SW 1271 (cell line): Measurements from ENCODE around the gene P3H3.
"Not testable (repeated sequence)": the region's sequence is repeated elsewhere in the genome, so short reads cannot be mapped to it uniquely, and the experiment has no call there.

Source experiments
- DNase-seq, 2 experiments: peaks; one replicate each; lab custom pipeline; 2025; lab: John Stamatoyannopoulos, UW

The P3H3 gene

DNA sequence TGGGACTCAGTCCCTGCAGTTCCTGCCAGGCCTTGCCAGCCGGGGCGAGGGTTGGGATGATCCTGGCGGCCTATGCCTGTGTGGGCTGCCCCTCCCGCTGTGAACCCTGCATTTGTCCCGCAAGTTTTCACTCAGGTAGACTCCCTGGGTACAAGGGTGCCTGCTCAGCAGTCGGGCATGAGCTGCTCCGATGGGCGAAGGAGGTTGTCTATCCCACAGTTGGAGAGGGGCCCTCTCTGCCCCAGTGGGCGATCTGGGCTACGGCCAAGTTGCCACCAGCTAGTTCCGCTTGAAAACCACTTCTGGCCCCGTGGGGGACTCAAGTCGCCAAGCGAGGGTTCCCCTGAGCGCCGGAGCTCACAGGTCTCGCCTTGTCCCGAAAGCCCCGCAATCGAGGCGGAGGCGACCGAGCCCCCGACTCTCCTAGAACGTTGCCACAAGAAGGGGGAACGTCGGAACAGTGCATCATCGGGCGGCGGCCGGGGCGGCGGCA, 38.8 kb downstream of the P3H3 start:
- DNase-seq: no peak

DNA sequence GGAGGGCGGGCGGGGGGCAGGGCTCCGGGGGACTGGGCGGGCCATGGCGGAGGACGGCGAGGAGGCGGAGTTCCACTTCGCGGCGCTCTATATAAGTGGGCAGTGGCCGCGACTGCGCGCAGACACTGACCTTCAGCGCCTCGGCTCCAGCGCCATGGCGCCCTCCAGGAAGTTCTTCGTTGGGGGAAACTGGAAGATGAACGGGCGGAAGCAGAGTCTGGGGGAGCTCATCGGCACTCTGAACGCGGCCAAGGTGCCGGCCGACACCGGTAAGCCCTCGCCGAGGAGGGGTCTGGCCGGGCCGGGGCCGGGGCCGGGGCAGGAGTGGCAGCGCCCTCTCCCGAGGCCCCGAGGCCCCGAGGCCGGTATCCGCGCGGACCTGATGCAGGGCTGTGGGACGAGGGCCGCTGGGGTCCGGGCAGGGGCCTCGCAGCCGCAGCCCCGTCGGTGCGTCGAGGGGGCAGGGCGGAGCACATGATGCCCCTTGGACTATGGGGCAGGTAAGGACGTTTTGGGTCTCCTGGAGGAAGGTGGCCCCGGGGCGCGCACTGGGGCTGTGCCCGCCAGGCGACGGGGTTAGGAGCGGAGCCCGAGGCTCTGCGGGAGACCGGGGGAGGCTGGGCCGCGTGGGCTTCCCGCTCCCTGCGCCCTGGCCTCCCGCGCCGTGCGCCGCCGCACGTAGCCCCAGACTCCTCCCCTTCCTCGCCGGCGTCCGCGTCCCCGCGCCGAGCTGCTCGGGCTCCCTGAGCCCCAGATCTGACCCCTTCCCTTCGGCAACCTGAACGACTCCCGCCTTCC, 39.4 kb downstream of the P3H3 start, which contains the start of gene TPI1:
Gene TPI1 (plus strand): TSS at position 119 of the 798 bp plus-strand sequence. CDS start 36 bp downstream, at position 155.
- DNase-seq: peak in 1 of 2 experiments; percentile 80

DNA sequence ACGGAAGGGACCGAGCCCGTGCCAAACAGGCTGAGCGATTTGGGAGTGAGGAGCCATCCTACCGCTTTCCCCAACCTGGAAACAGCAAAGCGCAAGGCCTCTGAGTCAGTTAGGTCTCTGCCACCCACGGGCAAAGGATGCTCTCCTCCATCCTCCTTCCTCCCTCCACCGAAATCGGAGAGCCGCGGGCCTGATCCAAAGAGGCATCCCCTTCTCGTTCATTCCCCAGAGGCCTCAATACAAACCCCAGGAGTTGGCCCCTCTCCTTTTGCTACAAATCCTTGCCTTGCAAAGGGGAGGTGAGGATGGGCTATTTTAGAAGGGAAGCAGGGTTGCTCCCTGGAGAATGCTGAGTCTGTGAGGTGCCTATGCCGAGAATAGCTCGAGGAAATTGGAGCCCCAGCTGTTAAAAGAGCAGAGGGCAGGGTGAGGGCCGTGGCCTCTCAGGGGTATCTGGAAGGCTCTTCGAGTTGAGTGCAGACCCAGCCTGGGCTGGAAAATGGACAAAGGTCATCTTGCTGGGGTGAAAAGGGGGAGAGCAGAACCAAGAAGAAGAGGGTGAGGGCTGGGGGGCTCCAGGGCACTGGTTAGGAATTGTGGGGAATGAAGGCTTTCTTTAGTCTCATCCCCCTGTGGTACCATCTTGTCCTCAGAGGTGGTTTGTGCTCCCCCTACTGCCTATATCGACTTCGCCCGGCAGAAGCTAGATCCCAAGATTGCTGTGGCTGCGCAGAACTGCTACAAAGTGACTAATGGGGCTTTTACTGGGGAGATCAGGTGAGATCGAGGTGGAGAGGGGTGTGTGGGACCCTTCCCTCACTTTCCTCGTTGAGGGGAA, 40.2 kb downstream of the P3H3 start:
- DNase-seq: peak in 1 of 2 experiments; percentile 33

DNA sequence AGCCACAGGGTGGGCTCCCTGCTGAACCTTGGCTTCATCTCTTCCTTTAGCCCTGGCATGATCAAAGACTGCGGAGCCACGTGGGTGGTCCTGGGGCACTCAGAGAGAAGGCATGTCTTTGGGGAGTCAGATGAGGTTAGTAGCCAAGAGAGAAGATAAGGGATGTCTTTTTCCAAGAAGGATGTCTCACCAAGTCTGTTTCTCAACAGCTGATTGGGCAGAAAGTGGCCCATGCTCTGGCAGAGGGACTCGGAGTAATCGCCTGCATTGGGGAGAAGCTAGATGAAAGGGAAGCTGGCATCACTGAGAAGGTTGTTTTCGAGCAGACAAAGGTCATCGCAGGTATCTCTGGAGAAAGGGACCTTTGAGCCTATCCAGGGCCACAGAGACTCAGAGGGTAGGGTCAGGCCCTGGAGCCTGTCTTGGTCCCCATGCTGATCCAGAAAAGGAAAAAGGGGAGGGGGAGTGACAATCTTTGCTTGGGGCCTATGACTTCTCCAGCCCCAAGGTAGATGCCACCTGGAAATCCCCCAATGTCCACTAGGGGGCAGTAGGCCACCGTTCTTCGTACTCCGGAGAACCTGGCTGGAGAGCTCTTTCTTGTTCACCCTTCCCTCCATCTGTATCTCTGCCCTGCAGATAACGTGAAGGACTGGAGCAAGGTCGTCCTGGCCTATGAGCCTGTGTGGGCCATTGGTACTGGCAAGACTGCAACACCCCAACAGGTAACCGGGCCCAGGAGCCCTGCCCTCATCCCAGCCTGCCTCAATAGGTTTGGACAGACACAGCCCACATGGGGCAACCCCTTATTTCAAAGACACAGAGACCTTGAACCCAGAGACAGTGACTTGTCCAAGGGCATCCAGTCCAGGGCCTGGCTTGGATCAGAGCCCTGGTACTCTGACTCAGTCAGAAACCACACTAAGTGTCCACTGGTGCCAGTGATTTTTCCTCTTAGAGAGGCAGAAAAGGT, 41.1 kb downstream of the P3H3 start:
- DNase-seq: peak; percentile 40 to 78

DNA sequence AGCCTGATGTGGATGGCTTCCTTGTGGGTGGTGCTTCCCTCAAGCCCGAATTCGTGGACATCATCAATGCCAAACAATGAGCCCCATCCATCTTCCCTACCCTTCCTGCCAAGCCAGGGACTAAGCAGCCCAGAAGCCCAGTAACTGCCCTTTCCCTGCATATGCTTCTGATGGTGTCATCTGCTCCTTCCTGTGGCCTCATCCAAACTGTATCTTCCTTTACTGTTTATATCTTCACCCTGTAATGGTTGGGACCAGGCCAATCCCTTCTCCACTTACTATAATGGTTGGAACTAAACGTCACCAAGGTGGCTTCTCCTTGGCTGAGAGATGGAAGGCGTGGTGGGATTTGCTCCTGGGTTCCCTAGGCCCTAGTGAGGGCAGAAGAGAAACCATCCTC, 42.1 kb downstream of the P3H3 start:
- not testable (repeated sequence) for DNase-seq

DNA sequence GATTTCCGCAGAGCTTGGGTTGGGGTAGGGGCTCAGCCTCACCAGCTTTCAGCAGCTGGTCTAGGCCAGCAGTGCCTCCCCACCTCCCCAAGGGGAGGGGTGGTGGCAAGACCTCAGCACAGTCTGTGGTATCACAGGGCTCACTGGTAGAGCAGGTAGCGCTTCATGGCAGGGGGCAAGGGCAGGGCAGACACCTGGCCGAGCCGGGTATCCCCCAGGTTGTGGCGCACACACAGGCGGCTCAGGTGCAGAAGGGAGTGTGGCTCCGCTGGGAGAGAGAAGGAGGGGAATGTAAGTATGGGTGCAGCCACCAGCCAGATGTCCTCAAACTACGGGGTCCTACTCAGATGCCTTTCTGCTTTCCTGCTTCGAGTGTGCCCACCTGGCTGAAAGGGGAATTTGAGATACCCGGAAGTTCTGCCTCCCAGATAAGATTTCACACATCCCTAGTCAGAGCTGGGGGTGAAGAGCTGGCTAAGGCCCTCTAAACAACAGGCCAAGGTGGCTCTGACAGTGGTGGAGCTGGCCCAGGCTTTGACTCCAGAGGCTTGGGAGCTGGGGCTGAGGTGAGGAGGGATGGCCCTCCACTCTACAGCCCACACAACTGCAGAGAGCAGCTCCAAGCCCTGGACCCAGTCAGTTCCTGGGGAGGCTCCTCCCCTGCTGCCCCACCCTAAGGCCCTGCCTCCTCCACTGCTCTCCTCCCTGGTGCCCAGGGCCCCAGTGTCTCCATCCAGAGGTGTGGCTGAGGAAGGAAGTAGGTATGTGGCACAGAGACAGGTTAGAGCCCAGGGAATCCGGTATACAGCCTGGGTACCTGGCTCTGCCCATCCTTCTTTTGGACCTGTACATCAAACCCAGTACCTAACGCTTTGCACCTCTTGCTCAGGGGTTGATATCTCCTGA, 43.1 kb downstream of the P3H3 start:
- DNase-seq: peak; percentile 60 to 75

DNA sequence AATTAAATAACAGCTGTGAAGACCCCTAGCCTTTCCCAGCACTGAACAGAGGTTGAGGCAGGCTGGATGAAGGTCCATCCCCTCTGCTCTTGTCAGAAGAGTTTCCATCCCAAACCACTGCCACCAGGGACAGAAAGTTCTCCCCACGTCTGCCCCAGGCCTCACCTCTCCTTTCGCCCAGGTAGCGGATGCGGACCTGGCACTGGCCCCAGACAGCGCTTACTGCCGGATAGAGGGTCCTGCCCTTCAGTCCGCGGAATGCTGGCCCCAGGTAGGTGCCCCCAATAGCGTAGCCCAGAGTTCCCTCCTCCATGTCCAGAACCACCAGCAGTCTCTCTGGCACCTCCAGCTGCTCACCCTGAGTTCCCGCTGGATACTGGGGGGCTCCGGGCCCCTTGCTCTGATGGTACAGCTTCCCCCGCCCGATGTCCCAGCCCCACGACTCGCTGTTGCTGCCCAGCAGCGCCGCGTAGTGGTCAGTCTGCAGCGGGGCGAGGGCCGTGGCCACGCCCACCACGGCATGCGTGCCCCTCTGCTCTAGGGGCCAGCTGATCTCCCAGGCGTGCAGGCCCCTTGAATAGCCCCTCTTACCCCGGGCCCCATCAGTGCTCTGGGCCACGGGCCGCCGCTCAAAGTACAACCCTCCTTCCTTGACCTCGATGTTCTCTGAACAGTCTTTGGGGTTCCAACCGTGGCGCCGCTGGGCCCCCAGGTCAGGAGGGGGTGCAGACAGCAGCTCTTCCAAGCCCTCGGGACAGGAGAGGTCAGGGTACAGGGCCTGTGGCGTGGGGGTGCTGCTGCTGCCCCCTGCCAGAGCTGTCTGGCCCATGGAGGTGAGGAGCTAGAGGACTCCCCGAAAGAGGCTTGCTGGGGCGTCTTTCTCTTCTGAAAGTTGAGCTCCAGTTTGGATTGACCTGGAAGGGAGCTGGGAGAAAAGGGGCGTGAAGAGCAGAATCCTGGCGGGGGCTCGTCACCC, 44.2 kb downstream of the P3H3 start:
- peak; percentile 44 to 75 for DNase-seq

DNA sequence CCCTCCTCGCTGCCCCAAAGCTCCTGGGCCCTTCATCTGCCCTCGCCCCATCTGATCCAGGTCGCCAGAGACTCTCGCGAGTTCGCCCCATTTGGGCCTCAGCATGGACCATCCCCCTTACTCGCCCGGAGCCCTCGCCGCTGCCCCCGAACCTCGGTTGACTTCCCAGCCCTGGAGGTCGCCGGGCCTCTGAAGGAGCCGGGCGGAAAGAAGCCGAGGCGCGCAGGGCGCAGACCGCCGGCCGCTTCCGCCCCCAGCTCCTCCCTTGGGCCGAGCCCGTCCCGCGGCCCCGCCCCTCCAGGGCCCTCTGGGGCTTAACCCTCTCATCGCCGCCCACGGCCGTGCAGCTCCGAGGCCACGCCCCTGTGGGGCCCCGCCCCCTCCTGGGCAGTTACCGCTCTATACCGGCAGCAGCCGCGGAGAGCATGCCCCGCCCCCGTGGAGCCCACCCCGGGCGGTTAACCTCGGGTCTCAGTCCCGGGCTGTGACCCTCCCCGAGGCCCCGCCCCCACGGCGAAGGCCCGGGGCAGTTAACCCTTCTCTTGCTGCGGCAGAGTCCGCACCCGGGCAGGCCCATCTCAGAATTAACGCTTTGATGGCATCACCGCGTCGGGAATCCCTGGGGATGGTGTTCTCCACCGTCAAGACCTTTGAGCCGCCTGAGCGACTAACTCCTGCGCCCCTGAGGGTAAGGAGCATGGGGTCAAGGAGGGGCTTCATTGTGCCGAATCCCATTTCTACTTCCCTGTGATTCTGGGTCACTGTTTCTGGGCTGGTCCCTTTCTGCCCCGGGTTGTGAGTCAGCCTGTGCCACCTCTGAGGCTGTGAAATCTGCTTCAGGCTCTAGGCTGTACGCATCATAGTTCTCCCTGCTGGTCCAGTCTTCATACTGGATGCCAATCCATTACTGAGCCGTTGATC, 45.1 kb downstream of the P3H3 start, which contains the start of gene SPSB2:
Gene SPSB2 (minus strand): TSS at position 210 of the 921 bp plus-strand sequence. CDS start 402 bp downstream, outside the sequence.
- DNase-seq: peak; percentile 95 to 97

DNA sequence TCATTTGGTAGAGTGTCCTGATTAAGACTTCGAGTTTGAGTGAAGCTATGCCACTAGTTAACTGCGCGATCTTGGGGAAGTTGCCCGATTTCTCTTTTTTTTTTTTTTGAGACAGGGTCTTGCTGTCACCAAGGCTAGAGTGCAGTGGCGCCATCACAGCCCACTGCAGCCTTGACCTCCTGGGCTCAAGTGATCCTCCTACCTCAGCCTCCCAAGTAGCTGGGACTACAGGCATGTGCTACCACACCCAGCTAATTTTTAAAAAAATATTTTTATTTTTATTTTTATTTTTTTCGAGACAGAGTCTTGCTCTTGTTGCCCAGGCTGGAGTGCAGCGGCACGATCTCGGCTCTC, 45.8 kb downstream of the P3H3 start:
- not testable (repeated sequence) for DNase-seq

DNA sequence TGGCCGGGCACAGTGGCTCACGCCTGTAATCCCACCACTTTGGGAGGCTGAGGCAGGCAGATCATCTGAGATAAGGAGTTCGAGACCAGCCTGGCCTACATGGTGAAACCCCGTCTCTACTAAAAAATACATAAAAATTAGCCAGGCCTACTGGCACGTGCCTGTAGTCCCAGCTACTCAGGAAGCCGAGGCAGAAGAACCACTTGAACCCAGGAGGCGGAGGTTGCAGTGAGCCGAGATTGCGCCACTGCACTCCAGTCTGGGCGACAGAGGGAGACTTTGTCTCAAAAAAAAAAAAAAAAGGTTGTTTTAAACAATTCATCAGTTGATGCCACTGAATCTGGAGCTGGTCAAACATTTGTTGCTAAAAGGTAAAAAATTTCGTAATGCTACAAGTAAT, 51.6 kb downstream of the P3H3 start:
- DNase-seq: not testable (repeated sequence)

DNA sequence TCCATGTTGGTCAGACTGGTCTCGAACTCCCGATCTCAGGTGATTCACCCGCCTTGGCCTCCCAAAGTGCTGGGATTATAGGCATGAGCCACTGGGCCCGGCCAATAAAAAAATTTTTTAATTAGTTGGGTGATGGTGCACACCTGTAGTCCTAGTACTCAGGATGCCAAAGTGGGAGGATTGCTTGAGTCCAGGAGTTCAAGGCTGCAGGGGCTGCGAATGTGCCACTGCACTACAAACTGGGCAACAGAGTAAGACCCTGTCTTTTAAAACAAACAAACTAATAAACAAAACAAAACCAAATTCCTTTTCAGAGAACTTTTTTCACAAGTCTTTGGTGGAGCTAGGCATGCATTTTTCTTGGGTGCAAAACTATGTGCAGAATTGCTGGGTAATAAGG, 55.0 kb downstream of the P3H3 start:
- DNase-seq: no peak

DNA sequence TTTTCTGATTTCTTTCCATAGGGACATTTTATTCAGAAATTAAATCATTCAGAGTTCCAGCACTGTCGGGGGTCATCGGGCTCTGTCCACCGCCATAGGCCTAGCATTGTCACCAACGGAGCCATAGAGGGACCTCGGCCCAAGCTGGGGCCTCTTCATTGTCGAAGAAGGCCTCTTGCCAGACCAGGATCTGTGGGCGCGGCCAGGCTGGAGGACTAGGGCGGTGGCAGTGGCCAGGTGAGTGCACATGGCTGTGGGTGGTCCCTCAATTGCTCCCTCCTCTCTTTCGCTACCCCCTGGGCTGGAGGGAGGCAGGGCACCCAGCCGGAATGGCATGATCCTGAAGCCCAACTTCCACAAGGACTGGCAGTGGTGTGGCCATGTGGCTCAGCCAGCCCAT, 55.5 kb downstream of the P3H3 start:
- no peak for DNase-seq

DNA sequence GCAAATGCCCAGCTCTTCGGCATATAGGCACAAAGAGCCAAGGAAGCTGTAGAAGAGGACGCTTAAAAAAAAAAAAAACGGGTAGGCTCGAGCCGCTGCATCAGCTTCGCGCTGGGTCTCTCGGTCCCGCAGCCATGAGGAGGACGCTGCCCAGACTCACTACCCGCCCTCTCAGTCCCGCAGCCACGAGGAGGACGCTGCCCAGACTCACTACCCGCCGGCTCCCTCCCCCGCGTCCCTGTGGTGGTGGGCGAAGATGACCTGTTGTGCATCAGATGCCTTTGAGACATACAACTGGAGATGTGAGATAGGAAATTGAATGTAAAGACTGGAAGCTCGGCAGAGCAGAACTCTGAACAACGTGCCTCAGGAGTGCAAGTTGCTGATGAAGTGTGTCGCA, 56.3 kb downstream of the P3H3 start:
- no peak for DNase-seq

DNA sequence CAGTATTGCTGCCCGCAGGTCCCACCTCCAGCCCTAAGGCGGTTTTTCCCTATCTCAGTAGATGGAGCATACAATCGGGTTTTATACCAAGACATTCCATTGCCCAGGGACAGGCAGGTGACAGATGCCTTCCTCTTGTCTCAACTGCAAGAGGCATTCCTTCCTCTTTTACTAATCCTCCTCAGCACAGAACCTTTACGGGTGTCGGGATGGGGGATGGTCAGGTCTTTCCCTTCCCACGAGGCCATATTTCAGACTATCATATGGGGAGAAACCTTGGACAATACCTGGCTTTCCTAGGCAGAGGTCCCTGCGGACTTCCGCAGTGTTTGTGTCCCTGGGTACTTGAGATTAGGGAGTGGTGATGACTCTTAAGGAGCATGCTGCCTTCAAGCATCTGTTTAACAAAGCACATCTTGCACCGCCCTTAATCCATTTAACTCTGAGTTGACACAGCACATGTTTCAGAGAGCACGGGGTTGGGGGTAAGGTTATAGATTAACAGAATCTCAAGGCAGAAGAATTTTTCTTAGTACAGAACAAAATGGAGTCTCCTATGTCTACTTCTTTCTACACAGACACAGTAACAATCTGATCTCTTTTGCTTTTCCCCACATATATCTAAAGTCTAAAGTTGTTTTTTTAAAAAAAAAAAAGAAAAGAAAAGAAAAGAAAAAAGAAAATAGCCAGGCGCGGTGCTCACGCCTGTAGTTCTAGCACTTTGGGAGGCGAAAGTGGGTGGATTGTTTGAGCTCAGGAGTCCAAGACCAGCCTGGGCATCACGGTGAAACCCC, 58.2 kb downstream of the P3H3 start:
- not testable (repeated sequence) for DNase-seq

DNA sequence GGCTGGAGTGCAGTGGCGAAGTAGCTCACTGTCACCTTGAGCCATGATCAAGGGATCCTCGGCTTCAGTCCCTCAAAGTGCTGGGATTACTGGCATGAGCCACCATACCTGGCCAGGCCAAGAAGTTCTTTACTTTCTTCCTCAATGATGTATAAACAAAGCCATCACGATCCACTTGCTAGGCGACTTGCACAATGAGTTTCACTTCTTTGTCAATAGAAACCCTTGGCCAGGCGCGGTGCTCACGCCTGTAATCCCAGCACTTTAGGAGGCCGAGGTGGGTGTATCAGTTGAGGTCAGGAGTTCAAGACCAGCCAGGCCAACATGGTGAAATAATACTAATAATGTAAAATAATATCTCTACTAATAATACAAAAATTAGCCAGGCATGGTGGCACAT, 59.3 kb downstream of the P3H3 start:
- DNase-seq: no peak

DNA sequence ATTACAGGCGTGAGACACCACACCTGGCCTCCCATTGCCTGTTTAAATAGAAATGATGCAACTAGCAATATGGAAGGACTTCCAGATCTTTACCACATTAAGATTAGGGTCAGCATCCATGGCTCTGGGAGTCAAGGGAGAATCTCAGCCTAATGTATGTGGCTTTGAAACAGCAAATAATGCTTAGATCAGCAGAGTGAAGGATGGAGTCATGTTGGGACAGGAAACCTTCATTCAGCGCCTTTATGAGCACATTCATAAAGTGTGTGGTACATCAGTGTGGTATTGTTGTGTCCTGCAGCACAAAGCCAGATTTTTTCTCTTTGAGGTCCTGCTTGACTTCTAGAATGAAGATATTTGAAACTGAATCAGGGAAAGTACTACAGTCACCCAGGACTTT, 60.2 kb downstream of the P3H3 start:
- DNase-seq: no peak

DNA sequence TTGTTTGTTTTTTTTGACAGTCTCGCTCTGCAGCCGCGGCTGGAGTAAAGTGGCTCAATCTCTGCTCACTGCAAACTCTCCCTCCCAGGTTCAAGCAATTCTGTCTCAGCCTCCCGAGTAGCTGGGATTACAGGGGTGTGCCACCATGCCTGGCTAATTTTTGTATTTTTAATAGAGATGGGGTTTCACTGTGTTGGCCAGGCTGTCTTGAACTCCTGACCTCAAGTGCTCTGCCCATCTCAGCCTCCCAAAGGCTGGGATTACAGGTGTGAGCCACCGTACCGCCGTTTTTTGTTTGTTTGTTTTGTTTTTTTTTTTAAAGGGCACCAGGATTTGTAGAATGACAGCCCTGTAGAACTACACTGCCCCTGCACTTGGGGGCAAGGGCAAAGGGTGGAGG, 60.6 kb downstream of the P3H3 start:
- DNase-seq: not testable (repeated sequence)
